ENCODE results near the gene ZNF737.

- TF ChIP-seq EZH2 (IDR thresholded peaks at IDR 0.05; ENCODE audit: insufficient read depth, poor library complexity, severe bottlenecking) = no peak
- TF ChIP-seq EZH2phosphoT487 (IDR thresholded peaks at IDR 0.05; ENCODE audit: insufficient read depth, low read depth) = no peak
These were observed at the start of gene ZNF737 for GRCh38 chr19:20565321-20566018.
